NB4 (cell line): Measurements from ENCODE around the gene VGLL1.

Experiments
- MYC ChIP-seq: IDR thresholded peaks from 2 replicates; pipeline ENCODE4 v1.6.1; 2011; ENCODE audit warnings: low read depth, low read length
- POLR2A ChIP-seq: IDR thresholded peaks from 2 replicates; pipeline ENCODE4 v1.6.1; 2011; ENCODE audit warnings: mild to moderate bottlenecking; ENCODE audit not compliant: insufficient read length; ENCODE audit errors: extremely low read depth
- TF ChIP-seq, protein P1 (sequence below): IDR thresholded peaks from one replicate; pipeline ENCODE4 v1.5.1; 2012; ENCODE audit warnings: low read depth, low read length
- TF ChIP-seq, protein P2 (sequence below): IDR thresholded peaks from 2 replicates; pipeline ENCODE4 v1.6.1; 2011; ENCODE audit warnings: low read depth, low read length

DNA sequence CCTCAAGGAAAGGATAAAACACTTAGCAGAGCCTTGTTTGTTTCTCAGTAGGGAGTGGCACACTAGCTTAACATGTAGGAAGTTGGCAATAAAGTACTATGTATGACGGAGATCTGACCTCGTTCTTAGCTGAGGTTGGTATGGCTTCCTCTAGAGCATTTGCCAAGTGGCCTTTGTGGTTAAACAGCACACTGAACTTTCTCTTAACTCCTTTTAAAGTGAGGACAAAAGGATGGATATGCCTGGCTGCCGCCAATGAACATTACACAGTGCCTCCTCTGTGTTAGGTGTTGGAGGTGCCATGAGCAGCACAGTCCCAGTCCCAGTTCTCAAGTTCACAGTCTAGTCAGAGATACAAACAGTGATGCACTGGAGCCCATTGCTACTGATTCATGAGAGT is 54.4 kb downstream of the VGLL1 start:
- TF ChIP-seq, protein P1, sequence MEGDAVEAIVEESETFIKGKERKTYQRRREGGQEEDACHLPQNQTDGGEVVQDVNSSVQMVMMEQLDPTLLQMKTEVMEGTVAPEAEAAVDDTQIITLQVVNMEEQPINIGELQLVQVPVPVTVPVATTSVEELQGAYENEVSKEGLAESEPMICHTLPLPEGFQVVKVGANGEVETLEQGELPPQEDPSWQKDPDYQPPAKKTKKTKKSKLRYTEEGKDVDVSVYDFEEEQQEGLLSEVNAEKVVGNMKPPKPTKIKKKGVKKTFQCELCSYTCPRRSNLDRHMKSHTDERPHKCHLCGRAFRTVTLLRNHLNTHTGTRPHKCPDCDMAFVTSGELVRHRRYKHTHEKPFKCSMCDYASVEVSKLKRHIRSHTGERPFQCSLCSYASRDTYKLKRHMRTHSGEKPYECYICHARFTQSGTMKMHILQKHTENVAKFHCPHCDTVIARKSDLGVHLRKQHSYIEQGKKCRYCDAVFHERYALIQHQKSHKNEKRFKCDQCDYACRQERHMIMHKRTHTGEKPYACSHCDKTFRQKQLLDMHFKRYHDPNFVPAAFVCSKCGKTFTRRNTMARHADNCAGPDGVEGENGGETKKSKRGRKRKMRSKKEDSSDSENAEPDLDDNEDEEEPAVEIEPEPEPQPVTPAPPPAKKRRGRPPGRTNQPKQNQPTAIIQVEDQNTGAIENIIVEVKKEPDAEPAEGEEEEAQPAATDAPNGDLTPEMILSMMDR: no peak
- TF ChIP-seq MYC (no peak), POLR2A (no peak)
- TF ChIP-seq, protein P2, sequence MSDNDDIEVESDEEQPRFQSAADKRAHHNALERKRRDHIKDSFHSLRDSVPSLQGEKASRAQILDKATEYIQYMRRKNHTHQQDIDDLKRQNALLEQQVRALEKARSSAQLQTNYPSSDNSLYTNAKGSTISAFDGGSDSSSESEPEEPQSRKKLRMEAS: no peak
